Loucy (cell line): ENCODE data around the gene MOK.

Experiments used
- H2AFZ ChIP-seq: fragments of 200-600 bp; sonication (generic); 2 replicates; pipeline ENCODE4 v1.6.0; 2016; ENCODE audit warnings: antibody characterized with exemption, mild to moderate bottlenecking, low read length, moderate library complexity
- H3F3A ChIP-seq: fragments of 200-600 bp; 2 replicates; pipeline ENCODE4 v1.6.0; 2016; ENCODE audit warnings: antibody characterized with exemption, low read depth, mild to moderate bottlenecking
- H3K27me3 ChIP-seq: fragments of 200-600 bp; sonication (generic); 2 replicates; pipeline ENCODE4 v1.6.1; 2014; ENCODE audit warnings: low read length, mild to moderate bottlenecking; ENCODE audit not compliant: insufficient read depth, poor library complexity, severe bottlenecking
- H3K36me3 ChIP-seq: fragments of 200-600 bp; sonication (generic); 2 replicates; pipeline ENCODE4 v1.6.1; 2016; ENCODE audit warnings: low read length; ENCODE audit not compliant: insufficient read depth
- H3K4me1 ChIP-seq: fragments of 200-600 bp; sonication (generic); 2 replicates; pipeline ENCODE4 v1.5.1; 2014; ENCODE audit warnings: low read length, mild to moderate bottlenecking; ENCODE audit not compliant: insufficient read depth, poor library complexity, severe bottlenecking
- H3K4me2 ChIP-seq: fragments of 200-600 bp; sonication (generic); 2 replicates; pipeline ENCODE4 v1.6.0; 2014; ENCODE audit warnings: antibody characterized with exemption, low read length, low read depth, mild to moderate bottlenecking; ENCODE audit not compliant: poor library complexity, severe bottlenecking
- H3K4me3 ChIP-seq: fragments of 200-600 bp; sonication (generic); 2 replicates; pipeline ENCODE4 v1.5.1; 2014; ENCODE audit warnings: low read length, mild to moderate bottlenecking, mixed read lengths; ENCODE audit not compliant: poor library complexity, severe bottlenecking
- H3K79me2 ChIP-seq: fragments of 200-600 bp; sonication (generic); 2 replicates; pipeline ENCODE4 v1.6.1; 2014; ENCODE audit warnings: low read length; ENCODE audit not compliant: insufficient read depth
- H3K9ac ChIP-seq: fragments of 200-600 bp; sonication (generic); 2 replicates; pipeline ENCODE4 v1.6.0; 2014; ENCODE audit warnings: mild to moderate bottlenecking, low read depth, low read length, moderate library complexity; ENCODE audit not compliant: poor library complexity, severe bottlenecking
- H3K9me2 ChIP-seq: fragments of 200-600 bp; sonication (generic); replicated peaks from 2 replicates; pipeline ENCODE4 v1.6.1; 2016; ENCODE audit warnings: low read depth, low read length, mixed read lengths
- H3K9me3 ChIP-seq: fragments of 200-600 bp; sonication (generic); 2 replicates; pipeline ENCODE4 v1.6.1; 2014; ENCODE audit warnings: mild to moderate bottlenecking, antibody characterized with exemption, low read length, low read depth; ENCODE audit not compliant: insufficient read depth
- H4K20me1 ChIP-seq: fragments of 200-600 bp; sonication (generic); 2 replicates; pipeline ENCODE4 v1.6.0; 2014; ENCODE audit warnings: antibody characterized with exemption, low read length, mild to moderate bottlenecking; ENCODE audit not compliant: insufficient read depth, poor library complexity, severe bottlenecking
- EZH2phosphoT487 ChIP-seq: fragments of 200-600 bp; IDR thresholded peaks from 2 replicates; pipeline ENCODE4 v1.6.1; 2018; ENCODE audit warnings: antibody characterized with exemption, mild to moderate bottlenecking, moderate library complexity, borderline replicate concordance
- TF ChIP-seq, protein P1 (sequence below): fragments of 200-600 bp; sonication (generic); conservative IDR thresholded peaks from 2 replicates; pipeline ENCODE4 v1.5.1; 2014; ENCODE audit warnings: mild to moderate bottlenecking, antibody characterized with exemption, low read length

The MOK gene

DNA sequence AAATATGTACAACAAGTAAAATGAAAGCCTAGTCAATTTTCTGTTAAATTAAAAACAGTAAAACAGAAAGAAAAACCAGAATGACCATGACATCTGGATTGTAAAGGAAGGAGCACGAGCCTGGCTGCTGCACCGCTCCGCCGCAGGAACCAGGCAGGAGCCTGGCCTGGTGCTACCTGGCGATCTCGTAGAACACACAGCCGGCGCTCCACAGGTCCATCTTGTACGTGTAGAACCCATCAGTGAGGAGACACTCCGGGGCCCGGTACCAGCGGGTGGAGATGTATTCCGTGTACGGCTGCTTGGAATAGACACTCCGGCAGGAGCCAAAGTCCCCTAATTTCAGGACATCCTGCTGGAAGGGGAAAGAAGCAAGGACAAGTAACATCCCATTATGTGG, 54.3 kb downstream of the MOK start:
- TF ChIP-seq EZH2phosphoT487: no peak
- TF ChIP-seq, protein P1, sequence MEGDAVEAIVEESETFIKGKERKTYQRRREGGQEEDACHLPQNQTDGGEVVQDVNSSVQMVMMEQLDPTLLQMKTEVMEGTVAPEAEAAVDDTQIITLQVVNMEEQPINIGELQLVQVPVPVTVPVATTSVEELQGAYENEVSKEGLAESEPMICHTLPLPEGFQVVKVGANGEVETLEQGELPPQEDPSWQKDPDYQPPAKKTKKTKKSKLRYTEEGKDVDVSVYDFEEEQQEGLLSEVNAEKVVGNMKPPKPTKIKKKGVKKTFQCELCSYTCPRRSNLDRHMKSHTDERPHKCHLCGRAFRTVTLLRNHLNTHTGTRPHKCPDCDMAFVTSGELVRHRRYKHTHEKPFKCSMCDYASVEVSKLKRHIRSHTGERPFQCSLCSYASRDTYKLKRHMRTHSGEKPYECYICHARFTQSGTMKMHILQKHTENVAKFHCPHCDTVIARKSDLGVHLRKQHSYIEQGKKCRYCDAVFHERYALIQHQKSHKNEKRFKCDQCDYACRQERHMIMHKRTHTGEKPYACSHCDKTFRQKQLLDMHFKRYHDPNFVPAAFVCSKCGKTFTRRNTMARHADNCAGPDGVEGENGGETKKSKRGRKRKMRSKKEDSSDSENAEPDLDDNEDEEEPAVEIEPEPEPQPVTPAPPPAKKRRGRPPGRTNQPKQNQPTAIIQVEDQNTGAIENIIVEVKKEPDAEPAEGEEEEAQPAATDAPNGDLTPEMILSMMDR: no peak
- no peak overlapping the region for H3K4me3 ChIP-seq
- no peaks in the 10 kb centered on the region for H3K79me2 ChIP-seq
- no peak overlapping the region for H3K9ac ChIP-seq
- H3K9me3 ChIP-seq: no peaks in the 10 kb centered on the region
- no peaks in the 10 kb centered on the region for H3K36me3 ChIP-seq
- H3K9me2 ChIP-seq: no peaks in the 10 kb centered on the region
- H3K27me3 ChIP-seq: no peaks in the 10 kb centered on the region
- H4K20me1 ChIP-seq: no peaks in the 10 kb centered on the region
- H3K4me1 ChIP-seq: no peaks in the 10 kb centered on the region
- H2AFZ ChIP-seq: no peak overlapping the region
- H3F3A ChIP-seq: no peaks in the 10 kb centered on the region
- H3K4me2 ChIP-seq: no peak overlapping the region

GRCh38 chr14:102249981-102250380, 55.0 kb downstream of the MOK start:
- H3K27me3 ChIP-seq: no peaks in the 10 kb centered on the region

GRCh38 chr14:102249041-102249440, 55.9 kb downstream of the MOK start:
- H3K4me1 ChIP-seq: no peaks in the 10 kb centered on the region
- H3K79me2 ChIP-seq: no peaks in the 10 kb centered on the region
- no peaks in the 10 kb centered on the region for H4K20me1 ChIP-seq
- no peaks in the 10 kb centered on the region for H3K36me3 ChIP-seq
- no peak overlapping the region for H3K9ac ChIP-seq
- H3K27me3 ChIP-seq: no peaks in the 10 kb centered on the region
- TF ChIP-seq, protein P1: no peak
- no peak for TF ChIP-seq EZH2phosphoT487
- H3K4me3 ChIP-seq: no peak overlapping the region
- no peak overlapping the region for H3K4me2 ChIP-seq
- no peak overlapping the region for H2AFZ ChIP-seq
- no peaks in the 10 kb centered on the region for H3F3A ChIP-seq
- no peaks in the 10 kb centered on the region for H3K9me2 ChIP-seq
- no peaks in the 10 kb centered on the region for H3K9me3 ChIP-seq

More at GRCh38 chr14:102249981-102250380, 55.0 kb downstream of the MOK start:
- no peaks in the 10 kb centered on the region for H3K36me3 ChIP-seq
- no peaks in the 10 kb centered on the region for H3K79me2 ChIP-seq
- TF ChIP-seq, protein P1: no peak
- no peak for TF ChIP-seq EZH2phosphoT487
- no peaks in the 10 kb centered on the region for H3K9me3 ChIP-seq
- H3K4me3 ChIP-seq: no peak overlapping the region
- H3K4me2 ChIP-seq: no peak overlapping the region
- no peaks in the 10 kb centered on the region for H3K4me1 ChIP-seq
- no peak overlapping the region for H3K9ac ChIP-seq
- no peak overlapping the region for H2AFZ ChIP-seq
- no peaks in the 10 kb centered on the region for H3F3A ChIP-seq
- no peaks in the 10 kb centered on the region for H3K9me2 ChIP-seq
- H4K20me1 ChIP-seq: no peaks in the 10 kb centered on the region
